Measurements from ENCODE around the gene UQCRC1. TPM values are rescaled to one million over a fixed set of nuclear protein-coding genes. Genes with fewer than 3 reads are reported as not detected.
A peak's percentile ranks its signal among the peaks of the same experiment; 100 is the strongest.
"Not testable (repeated sequence)": the region's sequence is repeated elsewhere in the genome, so short reads cannot be mapped to it uniquely, and the experiment has no call there.

UQCRC1 gene
- total RNA-seq, 1 experiment from 2014 or later = 278 TPM

- DNase-seq = peak; percentile 53 to 62
- peaks cover 27% of the 10 kb centered on the region for H3K4me1 ChIP-seq
- H3K36me3 ChIP-seq (ENCODE audit: control insufficient read depth, insufficient read depth, low read length) = no peaks in the 10 kb centered on the region; the same call in 1 of the 2 replicates
- no peak overlapping the region for H3K4me3 ChIP-seq (ENCODE audit: low read depth, low read length)
- TF ChIP-seq CTCF (IDR thresholded peaks at IDR 0.05; ENCODE audit: insufficient read depth in 1 of 2, low read depth in 1 of 2, low read length in 1 of 2, severe bottlenecking in 1 of 2, unreplicated experiment in 1 of 2) = no peak
- Mint-ChIP-seq H3K9me3 (ENCODE audit: unreplicated experiment) (no peaks in the 10 kb centered on the region), H3K4me3 (ENCODE audit: unreplicated experiment) (no peak overlapping the region), H3K4me1 (ENCODE audit: low read depth, unreplicated experiment) (peaks cover 17% of the 10 kb centered on the region), H3K36me3 (ENCODE audit: insufficient read depth, unreplicated experiment) (peaks cover 15% of the 10 kb centered on the region), H3K27ac (ENCODE audit: unreplicated experiment) (peak overlapping the region; percentile 79), H3K27me3 (ENCODE audit: insufficient read depth, unreplicated experiment) (no peaks in the 10 kb centered on the region)
- BruUV-seq (replicated peaks) = no TSS peak
- CTCF ChIA-PET = interaction anchor here (0.7 to 1.1 kb wide), 3 partner anchors 84 to 357 kb away, joined by 4 to 5 read pairs (median 4); no protein-coding TSS in a partner anchor
- no peaks in the 10 kb centered on the region for H3K9me3 ChIP-seq
- POLR2A ChIA-PET = interaction anchor here (0.8 to 1.1 kb wide), 2 partner anchors 82 to 105 kb away, joined by 4 read pairs; no protein-coding TSS in a partner anchor
- intact Hi-C loops (cut with micrococcal nuclease; ENCODE audit: unreplicated experiment) = no loop called here
- no peaks in the 10 kb centered on the region for H3K27me3 ChIP-seq (replicated peaks; ENCODE audit: control insufficient read depth, insufficient read depth, low read length)
Measured at GRCh38 chr3:48552111-48552951, 57.1 kb downstream of the UQCRC1 start.

GRCh38 chr3:48551651-48552050 lies 57.8 kb downstream of the UQCRC1 start:
- DNase-seq; H3K27me3 ChIP-seq (replicated peaks; ENCODE audit: control insufficient read depth, insufficient read depth, low read length); H3K4me3 ChIP-seq (ENCODE audit: low read depth, low read length); H3K36me3 Mint-ChIP-seq (ENCODE audit: insufficient read depth, unreplicated experiment); H3K9me3 ChIP-seq; intact Hi-C loops (cut with micrococcal nuclease; ENCODE audit: unreplicated experiment); H3K9me3 Mint-ChIP-seq (ENCODE audit: unreplicated experiment); BruUV-seq (replicated peaks); H3K27me3 Mint-ChIP-seq (ENCODE audit: insufficient read depth, unreplicated experiment); H3K36me3 ChIP-seq (ENCODE audit: control insufficient read depth, insufficient read depth, low read length); H3K4me3 Mint-ChIP-seq (ENCODE audit: unreplicated experiment): not testable (repeated sequence)
- peak overlapping the region; percentile 79 for H3K27ac Mint-ChIP-seq (ENCODE audit: unreplicated experiment)
- H3K4me1 Mint-ChIP-seq (ENCODE audit: low read depth, unreplicated experiment) = peaks cover 17% of the 10 kb centered on the region
- ChIA-PET POLR2A (interaction anchor here (1.1 kb wide), 1 partner anchor 81 kb away, joined by 4 read pairs; no protein-coding TSS in a partner anchor), CTCF (interaction anchor here (0.7 to 3.0 kb wide), 4 partner anchors 22 to 357 kb away, joined by 3 to 11 read pairs (median 4); no protein-coding TSS in a partner anchor)
- peaks cover 27% of the 10 kb centered on the region for H3K4me1 ChIP-seq

Small RNA genes within 50 kb of the gene (microRNA-seq; reads per million reads assigned to microRNA genes)
- gene MIR4793 = not detected
- gene MIR6823 = not detected
- not detected for gene MIR711

Other genes starting within 250 kb of the UQCRC1 start
- gene FBXW12, start 237.4 kb downstream of the UQCRC1 start, total RNA-seq (2022) = 1.7 and 2.3 TPM in 2 replicates
- gene PLXNB1, start 179.6 kb downstream of the UQCRC1 start, total RNA-seq (2022) = 149 and 164 TPM in 2 replicates
- 48.9 and 59.5 TPM in 2 replicates for gene CCDC51, start 169.5 kb downstream of the UQCRC1 start, total RNA-seq (2022)
- 205 and 227 TPM in 2 replicates for gene TMA7, start 169.4 kb downstream of the UQCRC1 start, total RNA-seq (2022)
- 14.4 and 15.9 TPM in 2 replicates for gene ATRIP, start 162.9 kb downstream of the UQCRC1 start, total RNA-seq (2022)
- gene SHISA5, start 105.5 kb downstream of the UQCRC1 start, total RNA-seq (2022) = 213 and 226 TPM in 2 replicates
- 11.2 and 14.4 TPM in 2 replicates for gene PFKFB4, start 52.8 kb downstream of the UQCRC1 start, total RNA-seq (2022)
- 0.54 TPM in 1 of 2 replicates, not detected in the other for gene UCN2, start 45.9 kb downstream of the UQCRC1 start, total RNA-seq (2022)
- 4.7 and 5.2 TPM in 2 replicates for gene COL7A1, start 14.3 kb downstream of the UQCRC1 start, total RNA-seq (2022)
- not detected in 2 replicates for gene TMEM89, start 12.1 kb upstream of the UQCRC1 start, total RNA-seq (2022)
- 54.7 and 59.4 TPM in 2 replicates for gene SLC26A6, start 25.8 kb upstream of the UQCRC1 start, total RNA-seq (2022)
- 35.4 and 39.0 TPM in 2 replicates for gene CELSR3, start 53.2 kb upstream of the UQCRC1 start, total RNA-seq (2022)
- 30.1 and 30.2 TPM in 2 replicates for gene NCKIPSD, start 76.3 kb upstream of the UQCRC1 start, total RNA-seq (2022)
- gene IP6K2, start 107.6 kb upstream of the UQCRC1 start, total RNA-seq (2022) = 91.7 and 100 TPM in 2 replicates
- gene PRKAR2A, start 238.2 kb upstream of the UQCRC1 start, total RNA-seq (2022) = 56.3 and 67.3 TPM in 2 replicates

Data from Caco-2 (cell line).